Measurements from ENCODE around the gene GRIK4. TPM values are rescaled to one million over a fixed set of nuclear protein-coding genes. Genes with fewer than 3 reads are reported as not detected.

Gene GRIK4
- total and polyA plus RNA-seq, 4 donors, result 0.05 to 0.25 (median 0.06) TPM; not detected in 1

DNA sequence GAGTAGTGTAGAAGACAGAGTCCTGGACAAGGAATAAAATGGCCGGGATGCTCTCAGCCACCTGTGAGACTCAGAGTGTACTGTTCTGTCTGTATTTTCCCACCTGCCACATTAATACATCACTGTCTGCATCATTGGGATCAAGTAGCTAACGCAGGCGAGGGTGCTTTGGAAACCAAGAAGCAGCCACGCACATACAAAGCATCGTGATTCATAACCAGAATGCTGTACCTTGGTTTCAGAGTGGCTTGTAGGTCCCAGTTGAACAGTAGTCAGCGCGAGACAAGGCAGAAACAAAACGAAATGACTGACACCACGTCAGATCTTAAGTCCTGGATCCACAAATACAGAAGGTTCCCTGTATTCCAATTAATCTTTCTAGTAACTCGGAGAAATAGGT, 198.3 kb downstream of the GRIK4 start:
- H3K9me3 ChIP-seq (ENCODE audit: control insufficient read depth in 4 of 4, low read length in 3 of 4), result peaks cover 2 to 16% (median 12%) of the 10 kb centered on the region in 4 donors
- H3K27ac ChIP-seq (ENCODE audit: low read depth in 1 of 2, low read length in 2 of 2), result no peak overlapping the region
- no peaks in the 10 kb centered on the region for H3K4me1 ChIP-seq (ENCODE audit: control insufficient read depth in 4 of 4, insufficient read depth in 4 of 4, low read length in 3 of 4)
- no peak for DNase-seq (ENCODE audit: low spot score)
- TF ChIP-seq, protein P1, sequence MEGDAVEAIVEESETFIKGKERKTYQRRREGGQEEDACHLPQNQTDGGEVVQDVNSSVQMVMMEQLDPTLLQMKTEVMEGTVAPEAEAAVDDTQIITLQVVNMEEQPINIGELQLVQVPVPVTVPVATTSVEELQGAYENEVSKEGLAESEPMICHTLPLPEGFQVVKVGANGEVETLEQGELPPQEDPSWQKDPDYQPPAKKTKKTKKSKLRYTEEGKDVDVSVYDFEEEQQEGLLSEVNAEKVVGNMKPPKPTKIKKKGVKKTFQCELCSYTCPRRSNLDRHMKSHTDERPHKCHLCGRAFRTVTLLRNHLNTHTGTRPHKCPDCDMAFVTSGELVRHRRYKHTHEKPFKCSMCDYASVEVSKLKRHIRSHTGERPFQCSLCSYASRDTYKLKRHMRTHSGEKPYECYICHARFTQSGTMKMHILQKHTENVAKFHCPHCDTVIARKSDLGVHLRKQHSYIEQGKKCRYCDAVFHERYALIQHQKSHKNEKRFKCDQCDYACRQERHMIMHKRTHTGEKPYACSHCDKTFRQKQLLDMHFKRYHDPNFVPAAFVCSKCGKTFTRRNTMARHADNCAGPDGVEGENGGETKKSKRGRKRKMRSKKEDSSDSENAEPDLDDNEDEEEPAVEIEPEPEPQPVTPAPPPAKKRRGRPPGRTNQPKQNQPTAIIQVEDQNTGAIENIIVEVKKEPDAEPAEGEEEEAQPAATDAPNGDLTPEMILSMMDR (IDR thresholded peaks at IDR 0.05; ENCODE audit: low read depth, low read length, missing input control), result no peak
- no peaks in the 10 kb centered on the region for H3K36me3 ChIP-seq (ENCODE audit: control insufficient read depth in 4 of 4, insufficient read depth in 3 of 4, low read depth in 1 of 4, low read length in 3 of 4)
- no peak overlapping the region for H3K9ac ChIP-seq (ENCODE audit: low read depth in 1 of 2, low read length in 2 of 2)
- no peak overlapping the region for H3K4me3 ChIP-seq (ENCODE audit: low read depth in 1 of 3, low read length in 3 of 3)
- no peaks in the 10 kb centered on the region for H3K27me3 ChIP-seq (ENCODE audit: control insufficient read depth in 4 of 4, insufficient read depth in 4 of 4, low read length in 3 of 4)
- 93% methylated on average over 10 of the region's 10 CpGs for WGBS

DNA sequence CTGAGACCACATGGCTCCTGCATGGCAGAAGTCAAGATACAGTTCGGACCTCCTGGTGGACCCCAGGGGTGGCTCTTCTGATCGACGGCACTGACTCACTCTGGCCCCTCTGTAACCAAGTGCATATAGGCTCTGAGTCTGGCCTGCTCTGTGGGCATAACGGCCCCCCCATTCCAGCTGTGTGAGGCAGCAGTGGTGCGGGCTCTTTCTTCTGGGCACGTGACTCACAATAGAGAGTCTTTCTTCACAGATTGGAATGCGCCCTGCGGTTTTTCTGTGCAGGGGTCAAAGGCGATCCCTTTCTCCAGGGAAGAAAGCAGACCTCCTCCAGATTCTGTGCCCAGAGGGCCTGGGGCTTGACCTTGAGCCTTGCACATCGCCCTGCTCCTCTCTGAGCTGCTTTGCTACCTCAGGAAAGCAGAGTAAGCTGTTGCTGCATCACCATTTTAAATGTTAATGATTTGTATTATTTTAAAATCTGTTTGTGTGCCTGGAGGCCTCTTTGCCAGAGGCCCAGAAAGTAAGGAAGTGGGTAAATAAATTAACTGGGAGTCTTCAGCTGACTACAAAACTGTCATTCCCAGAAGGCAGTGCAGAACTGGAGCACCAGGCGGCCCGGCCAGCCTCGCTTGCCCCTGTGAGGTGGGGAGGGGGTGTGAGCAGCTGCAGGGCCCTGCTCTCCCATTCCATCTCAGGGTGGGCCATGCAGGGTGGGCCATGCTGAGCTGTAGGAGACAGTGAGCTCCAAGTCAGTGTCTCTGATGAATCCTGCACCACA, 199.0 kb downstream of the GRIK4 start:
- WGBS, result 74% methylated on average over 13 of the region's 13 CpGs
- Histone ChIP-seq H3K27ac (ENCODE audit: low read depth in 1 of 2, low read length in 2 of 2) (no peak overlapping the region), H3K9me3 (ENCODE audit: control insufficient read depth in 4 of 4, low read length in 3 of 4) (peaks cover 2 to 16% (median 12%) of the 10 kb centered on the region in 4 donors), H3K36me3 (ENCODE audit: control insufficient read depth in 4 of 4, insufficient read depth in 3 of 4, low read depth in 1 of 4, low read length in 3 of 4) (no peaks in the 10 kb centered on the region), H3K4me1 (ENCODE audit: control insufficient read depth in 4 of 4, insufficient read depth in 4 of 4, low read length in 3 of 4) (no peaks in the 10 kb centered on the region), H3K4me3 (ENCODE audit: low read depth in 1 of 3, low read length in 3 of 3) (no peak overlapping the region), H3K27me3 (ENCODE audit: control insufficient read depth in 4 of 4, insufficient read depth in 4 of 4, low read length in 3 of 4) (no peaks in the 10 kb centered on the region), H3K9ac (ENCODE audit: low read depth in 1 of 2, low read length in 2 of 2) (no peak overlapping the region)
- TF ChIP-seq, protein P2, sequence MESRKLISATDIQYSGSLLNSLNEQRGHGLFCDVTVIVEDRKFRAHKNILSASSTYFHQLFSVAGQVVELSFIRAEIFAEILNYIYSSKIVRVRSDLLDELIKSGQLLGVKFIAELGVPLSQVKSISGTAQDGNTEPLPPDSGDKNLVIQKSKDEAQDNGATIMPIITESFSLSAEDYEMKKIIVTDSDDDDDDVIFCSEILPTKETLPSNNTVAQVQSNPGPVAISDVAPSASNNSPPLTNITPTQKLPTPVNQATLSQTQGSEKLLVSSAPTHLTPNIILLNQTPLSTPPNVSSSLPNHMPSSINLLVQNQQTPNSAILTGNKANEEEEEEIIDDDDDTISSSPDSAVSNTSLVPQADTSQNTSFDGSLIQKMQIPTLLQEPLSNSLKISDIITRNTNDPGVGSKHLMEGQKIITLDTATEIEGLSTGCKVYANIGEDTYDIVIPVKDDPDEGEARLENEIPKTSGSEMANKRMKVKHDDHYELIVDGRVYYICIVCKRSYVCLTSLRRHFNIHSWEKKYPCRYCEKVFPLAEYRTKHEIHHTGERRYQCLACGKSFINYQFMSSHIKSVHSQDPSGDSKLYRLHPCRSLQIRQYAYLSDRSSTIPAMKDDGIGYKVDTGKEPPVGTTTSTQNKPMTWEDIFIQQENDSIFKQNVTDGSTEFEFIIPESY (IDR thresholded peaks at IDR 0.05), result no peak
- no peak for TF ChIP-seq RAD21 (IDR thresholded peaks at IDR 0.05)
- peak; percentile 59 for TF ChIP-seq NR2F2 (IDR thresholded peaks at IDR 0.05)
- no peak for DNase-seq (ENCODE audit: low spot score)

DNA sequence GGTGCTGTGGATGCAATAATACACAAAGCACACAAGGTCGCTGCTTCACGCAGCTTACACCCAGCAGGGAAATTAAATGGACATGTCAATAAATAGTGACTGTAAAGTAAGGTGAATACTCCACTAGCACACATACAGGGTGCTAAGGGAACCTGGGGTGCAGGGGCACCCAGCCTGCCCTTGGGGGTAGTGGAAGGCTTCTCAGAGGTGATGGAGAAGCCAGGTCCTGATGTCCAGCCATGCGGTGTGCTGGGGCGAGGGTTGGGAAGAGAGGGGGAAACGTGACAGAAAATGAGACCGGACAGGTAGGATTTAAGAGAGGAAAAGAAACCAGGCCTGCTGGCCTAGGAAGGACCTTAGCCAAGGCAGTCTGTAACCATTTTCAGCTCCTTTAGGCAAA, 200.5 kb downstream of the GRIK4 start:
- peaks cover 2 to 12% (median 7%) of the 10 kb centered on the region in 4 donors for H3K9me3 ChIP-seq (ENCODE audit: control insufficient read depth in 4 of 4, low read length in 3 of 4)
- H3K4me3 ChIP-seq (ENCODE audit: low read depth in 1 of 3, low read length in 3 of 3), result no peak overlapping the region
- 96% methylated on average over 6 of the region's 6 CpGs for whole genome bisulfite sequencing
- no peaks in the 10 kb centered on the region for H3K36me3 ChIP-seq (ENCODE audit: control insufficient read depth in 4 of 4, insufficient read depth in 3 of 4, low read depth in 1 of 4, low read length in 3 of 4)
- DNase-seq (ENCODE audit: low spot score), result no peak
- no peak overlapping the region for H3K9ac ChIP-seq (ENCODE audit: low read depth in 1 of 2, low read length in 2 of 2)
- H3K27ac ChIP-seq (ENCODE audit: low read depth in 1 of 2, low read length in 2 of 2), result no peak overlapping the region
- no peaks in the 10 kb centered on the region for H3K4me1 ChIP-seq (ENCODE audit: control insufficient read depth in 4 of 4, insufficient read depth in 4 of 4, low read length in 3 of 4)
- no peaks in the 10 kb centered on the region for H3K27me3 ChIP-seq (ENCODE audit: control insufficient read depth in 4 of 4, insufficient read depth in 4 of 4, low read length in 3 of 4)
- TF ChIP-seq, protein P2 (IDR thresholded peaks at IDR 0.05), result no peak
- TF ChIP-seq, protein P1 (IDR thresholded peaks at IDR 0.05; ENCODE audit: low read depth, low read length, missing input control), result no peak
- no peak for TF ChIP-seq EGR1 (IDR thresholded peaks at IDR 0.05; ENCODE audit: low read depth in 2 of 2)
- no peak for TF ChIP-seq RXRA (IDR thresholded peaks at IDR 0.05)
- TF ChIP-seq RAD21 (IDR thresholded peaks at IDR 0.05), result no peak
- TF ChIP-seq HNF4G (IDR thresholded peaks at IDR 0.05), result no peak
- no peak for TF ChIP-seq GABPA (IDR thresholded peaks at IDR 0.05 in 1 of 2, conservative IDR thresholded peaks at IDR 0.05 in 1 of 2)
- TF ChIP-seq, protein P3, sequence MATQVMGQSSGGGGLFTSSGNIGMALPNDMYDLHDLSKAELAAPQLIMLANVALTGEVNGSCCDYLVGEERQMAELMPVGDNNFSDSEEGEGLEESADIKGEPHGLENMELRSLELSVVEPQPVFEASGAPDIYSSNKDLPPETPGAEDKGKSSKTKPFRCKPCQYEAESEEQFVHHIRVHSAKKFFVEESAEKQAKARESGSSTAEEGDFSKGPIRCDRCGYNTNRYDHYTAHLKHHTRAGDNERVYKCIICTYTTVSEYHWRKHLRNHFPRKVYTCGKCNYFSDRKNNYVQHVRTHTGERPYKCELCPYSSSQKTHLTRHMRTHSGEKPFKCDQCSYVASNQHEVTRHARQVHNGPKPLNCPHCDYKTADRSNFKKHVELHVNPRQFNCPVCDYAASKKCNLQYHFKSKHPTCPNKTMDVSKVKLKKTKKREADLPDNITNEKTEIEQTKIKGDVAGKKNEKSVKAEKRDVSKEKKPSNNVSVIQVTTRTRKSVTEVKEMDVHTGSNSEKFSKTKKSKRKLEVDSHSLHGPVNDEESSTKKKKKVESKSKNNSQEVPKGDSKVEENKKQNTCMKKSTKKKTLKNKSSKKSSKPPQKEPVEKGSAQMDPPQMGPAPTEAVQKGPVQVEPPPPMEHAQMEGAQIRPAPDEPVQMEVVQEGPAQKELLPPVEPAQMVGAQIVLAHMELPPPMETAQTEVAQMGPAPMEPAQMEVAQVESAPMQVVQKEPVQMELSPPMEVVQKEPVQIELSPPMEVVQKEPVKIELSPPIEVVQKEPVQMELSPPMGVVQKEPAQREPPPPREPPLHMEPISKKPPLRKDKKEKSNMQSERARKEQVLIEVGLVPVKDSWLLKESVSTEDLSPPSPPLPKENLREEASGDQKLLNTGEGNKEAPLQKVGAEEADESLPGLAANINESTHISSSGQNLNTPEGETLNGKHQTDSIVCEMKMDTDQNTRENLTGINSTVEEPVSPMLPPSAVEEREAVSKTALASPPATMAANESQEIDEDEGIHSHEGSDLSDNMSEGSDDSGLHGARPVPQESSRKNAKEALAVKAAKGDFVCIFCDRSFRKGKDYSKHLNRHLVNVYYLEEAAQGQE (IDR thresholded peaks at IDR 0.05), result no peak
- TF ChIP-seq, protein P4, sequence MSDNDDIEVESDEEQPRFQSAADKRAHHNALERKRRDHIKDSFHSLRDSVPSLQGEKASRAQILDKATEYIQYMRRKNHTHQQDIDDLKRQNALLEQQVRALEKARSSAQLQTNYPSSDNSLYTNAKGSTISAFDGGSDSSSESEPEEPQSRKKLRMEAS (IDR thresholded peaks at IDR 0.05), result no peak
- no peak for TF ChIP-seq FOXA2 (IDR thresholded peaks at IDR 0.05)
- TF ChIP-seq JUND (IDR thresholded peaks at IDR 0.05), result no peak
- no peak for TF ChIP-seq NR2F2 (IDR thresholded peaks at IDR 0.05)
- TF ChIP-seq SP1 (IDR thresholded peaks at IDR 0.05), result no peak
- no peak for TF ChIP-seq TAF1 (conservative IDR thresholded peaks at IDR 0.05)

All from liver (tissue), 9 donors.